Measurements from ENCODE around the gene TSEN34.
A peak's percentile ranks its signal among the peaks of the same experiment; 100 is the strongest.
"Not testable (repeated sequence)": the region's sequence is repeated elsewhere in the genome, so short reads cannot be mapped to it uniquely, and the experiment has no call there.

TSEN34 gene

GRCh38 chr19:54209811-54210494 lies 18.8 kb downstream of the TSEN34 start:
- no peak for DNase-seq

DNA sequence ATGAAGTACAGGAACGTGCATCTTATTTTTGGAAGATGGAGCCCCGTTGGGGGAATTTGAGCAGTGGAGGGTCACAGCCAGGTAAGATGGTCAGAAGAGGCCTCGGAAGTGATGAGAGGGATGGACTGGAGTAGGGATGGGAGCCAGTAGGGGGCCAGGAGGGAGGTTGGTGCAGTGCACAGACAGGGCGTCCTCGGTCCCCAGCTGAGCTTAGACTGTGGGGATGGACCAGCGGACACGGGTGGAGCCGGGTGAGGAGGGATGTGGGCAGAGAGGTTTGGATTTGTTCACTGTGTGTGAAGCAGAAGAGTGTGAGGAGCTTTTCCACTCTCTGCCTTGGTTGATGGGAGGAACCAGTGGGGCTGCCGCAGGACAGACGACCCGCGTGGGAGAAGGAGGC lies 20.1 kb downstream of the TSEN34 start:
- no peak for DNase-seq

- not testable (repeated sequence) for DNase-seq
These were observed 23.1 kb downstream of the TSEN34 start for GRCh38 chr19:54214217-54214616.

- not testable (repeated sequence) for DNase-seq
These were observed 23.6 kb downstream of the TSEN34 start for GRCh38 chr19:54214734-54215133.

GRCh38 chr19:54216869-54217268 lies 25.8 kb downstream of the TSEN34 start:
- no peak for DNase-seq

DNA sequence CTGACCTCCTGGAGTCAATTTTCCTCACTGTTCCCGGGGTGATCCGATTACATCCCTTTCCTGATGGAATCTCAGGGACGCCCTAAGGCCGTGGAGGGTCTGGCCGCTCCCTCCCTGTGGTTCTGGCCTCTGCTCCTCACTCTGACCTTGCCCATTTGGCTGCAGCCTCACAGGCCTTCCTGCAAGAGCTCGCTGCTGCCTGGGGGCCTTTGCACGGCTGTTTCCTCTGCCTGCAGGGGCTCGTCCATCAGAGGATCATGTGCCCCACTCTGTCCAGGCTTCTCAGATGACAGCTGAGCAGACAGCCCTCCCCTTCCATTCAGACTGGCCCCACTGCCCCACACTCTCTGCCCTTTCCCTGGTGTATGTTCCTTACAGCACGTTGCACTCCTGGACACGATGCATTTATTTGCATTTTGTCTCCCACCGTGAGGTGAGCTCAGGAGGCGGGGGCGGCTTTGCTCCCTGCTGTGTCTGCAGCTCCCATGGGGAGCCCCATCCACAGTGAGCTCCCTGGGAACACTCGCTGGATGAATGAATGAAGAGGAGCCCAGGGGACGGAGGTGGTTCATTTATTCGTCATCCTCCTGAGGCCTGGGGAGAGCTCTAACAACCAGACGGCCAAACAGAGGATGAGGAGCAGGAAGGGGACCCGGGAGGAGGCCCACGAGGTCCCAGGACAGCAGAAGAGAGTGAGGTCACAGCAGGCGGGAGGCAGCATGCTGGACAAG lies 26.6 kb downstream of the TSEN34 start:
- DNase-seq, result not testable (repeated sequence)

DNA sequence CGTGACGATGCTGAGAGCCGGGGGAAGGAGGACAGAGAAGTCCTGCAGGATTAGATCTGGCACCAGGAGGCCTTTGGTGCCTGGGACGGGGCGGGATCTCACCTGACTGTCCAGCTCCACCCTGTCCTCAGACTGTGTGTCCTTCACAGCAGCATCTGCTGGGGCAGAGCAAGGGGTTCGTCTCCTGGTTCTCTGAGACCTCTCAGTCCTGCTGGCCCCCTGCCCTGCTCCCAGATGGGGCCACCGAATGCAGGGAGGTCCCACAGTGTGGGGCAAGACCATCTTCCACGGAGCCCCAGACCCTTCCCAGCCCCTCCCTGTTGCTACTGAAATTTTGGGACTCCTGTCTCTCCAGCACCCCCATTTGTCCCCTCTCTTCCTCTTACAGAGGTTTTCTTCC lies 27.2 kb downstream of the TSEN34 start:
- DNase-seq, result no peak

DNA sequence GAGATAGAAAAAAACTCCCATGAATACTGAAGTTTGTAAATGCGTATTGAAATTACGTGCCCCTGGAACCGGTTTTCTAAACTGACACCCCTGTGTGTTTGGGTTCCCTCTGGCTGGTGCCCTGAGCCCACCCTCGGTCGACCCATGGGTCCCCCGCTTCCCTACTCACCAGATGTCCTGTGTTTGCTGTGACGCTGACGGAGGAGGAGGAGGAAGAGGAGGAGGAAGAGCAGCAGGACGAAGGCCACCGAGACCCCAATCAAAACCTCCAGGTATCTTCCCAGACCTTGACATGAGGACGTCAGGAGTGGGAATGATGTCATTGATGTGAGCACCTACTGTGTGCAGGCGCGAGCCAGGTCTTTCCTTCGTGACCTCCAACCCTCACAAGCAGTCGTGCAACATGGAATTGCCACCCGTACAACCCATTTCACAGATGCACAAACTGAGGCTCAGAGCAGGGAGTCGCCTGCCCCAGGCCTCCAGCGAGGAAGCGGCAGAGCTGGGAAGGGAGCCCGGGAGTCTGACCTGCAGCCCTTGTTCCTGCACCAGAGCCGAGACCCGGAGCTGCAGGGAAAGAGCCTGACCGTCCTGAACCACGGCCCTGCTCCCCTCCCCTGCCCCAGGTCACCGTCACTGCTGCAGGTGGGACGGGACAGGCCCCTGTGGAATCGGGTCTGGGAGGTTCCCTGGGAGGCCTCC lies 28.0 kb downstream of the TSEN34 start:
- DNase-seq, result no peak

DNA sequence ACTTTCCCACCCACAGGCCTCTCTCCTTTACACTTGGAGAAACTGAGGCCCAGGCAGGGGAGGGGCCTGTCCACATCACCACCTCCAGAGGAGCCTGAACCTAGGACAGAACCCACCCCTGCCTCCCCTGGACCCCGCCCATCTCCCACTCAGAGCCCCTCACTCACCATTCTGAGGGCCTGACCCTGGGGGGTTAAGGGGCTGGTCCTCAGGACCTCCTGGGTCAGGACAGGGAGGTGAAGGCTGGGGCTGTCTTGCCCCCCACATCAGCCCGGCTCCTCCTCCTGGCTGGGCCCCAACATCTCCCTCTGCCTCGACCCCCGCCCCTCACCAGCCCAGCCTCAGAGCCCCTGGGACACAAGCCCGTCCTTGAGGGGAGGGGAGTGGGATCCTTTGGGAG lies 28.6 kb downstream of the TSEN34 start:
- not testable (repeated sequence) for DNase-seq

- not testable (repeated sequence) for DNase-seq
These were observed 30.8 kb downstream of the TSEN34 start for GRCh38 chr19:54221947-54222346.

DNA sequence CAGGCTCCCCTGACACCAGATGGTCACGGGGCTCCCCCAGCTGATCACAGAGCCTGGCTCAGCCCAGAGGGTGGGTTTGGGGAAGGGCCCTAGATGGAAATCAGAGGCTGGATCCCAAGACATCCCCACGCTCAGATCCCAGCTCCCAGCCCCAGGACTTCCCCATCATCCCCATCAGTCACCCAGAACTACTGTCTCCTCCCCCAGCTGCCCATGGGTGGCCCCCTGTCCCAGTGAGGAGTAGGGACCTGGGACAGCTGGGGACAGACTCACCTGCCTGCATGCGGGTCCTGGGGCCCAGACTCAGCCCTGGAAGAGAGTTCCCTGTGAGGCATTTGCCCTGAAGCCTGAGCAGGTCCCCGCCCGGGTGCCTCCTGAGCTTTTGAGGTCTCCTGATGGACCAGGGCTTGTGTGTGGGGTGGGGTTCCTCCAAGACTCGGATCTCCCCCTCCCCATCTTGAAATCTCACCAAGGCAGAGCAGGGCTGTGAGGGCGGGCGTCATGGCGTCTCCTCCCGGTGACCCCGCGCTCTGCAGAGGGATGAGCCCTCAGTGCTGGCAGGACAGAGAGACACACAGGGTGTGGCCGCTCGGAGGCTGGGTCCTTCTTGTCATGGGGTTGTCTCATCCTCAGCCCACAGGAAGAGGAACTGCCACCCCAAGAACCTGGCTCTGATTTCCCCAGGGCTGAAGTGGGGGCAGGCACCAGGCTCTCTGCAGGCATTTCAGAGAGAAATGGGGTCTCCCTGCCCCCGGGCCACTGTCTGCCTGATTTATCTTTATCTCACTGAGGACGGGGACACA lies 31.6 kb downstream of the TSEN34 start, which contains the start of gene LILRB3:
TSS of gene LILRB3 (minus strand) at position 534 of the 803 bp plus-strand sequence. CDS start at position 503, 31 bp downstream.
- DNase-seq, result not testable (repeated sequence)

- not testable (repeated sequence) for DNase-seq
These were observed 32.3 kb downstream of the TSEN34 start for GRCh38 chr19:54223277-54223936.

GRCh38 chr19:54223937-54224281 lies 32.8 kb downstream of the TSEN34 start:
- not testable (repeated sequence) for DNase-seq

GRCh38 chr19:54224619-54225018 lies 33.5 kb downstream of the TSEN34 start:
- DNase-seq, result not testable (repeated sequence)

GRCh38 chr19:54229146-54229545 lies 38.0 kb downstream of the TSEN34 start:
- DNase-seq, result no peak

- no peak for DNase-seq
These were observed 38.9 kb downstream of the TSEN34 start for GRCh38 chr19:54230031-54230430.

DNA sequence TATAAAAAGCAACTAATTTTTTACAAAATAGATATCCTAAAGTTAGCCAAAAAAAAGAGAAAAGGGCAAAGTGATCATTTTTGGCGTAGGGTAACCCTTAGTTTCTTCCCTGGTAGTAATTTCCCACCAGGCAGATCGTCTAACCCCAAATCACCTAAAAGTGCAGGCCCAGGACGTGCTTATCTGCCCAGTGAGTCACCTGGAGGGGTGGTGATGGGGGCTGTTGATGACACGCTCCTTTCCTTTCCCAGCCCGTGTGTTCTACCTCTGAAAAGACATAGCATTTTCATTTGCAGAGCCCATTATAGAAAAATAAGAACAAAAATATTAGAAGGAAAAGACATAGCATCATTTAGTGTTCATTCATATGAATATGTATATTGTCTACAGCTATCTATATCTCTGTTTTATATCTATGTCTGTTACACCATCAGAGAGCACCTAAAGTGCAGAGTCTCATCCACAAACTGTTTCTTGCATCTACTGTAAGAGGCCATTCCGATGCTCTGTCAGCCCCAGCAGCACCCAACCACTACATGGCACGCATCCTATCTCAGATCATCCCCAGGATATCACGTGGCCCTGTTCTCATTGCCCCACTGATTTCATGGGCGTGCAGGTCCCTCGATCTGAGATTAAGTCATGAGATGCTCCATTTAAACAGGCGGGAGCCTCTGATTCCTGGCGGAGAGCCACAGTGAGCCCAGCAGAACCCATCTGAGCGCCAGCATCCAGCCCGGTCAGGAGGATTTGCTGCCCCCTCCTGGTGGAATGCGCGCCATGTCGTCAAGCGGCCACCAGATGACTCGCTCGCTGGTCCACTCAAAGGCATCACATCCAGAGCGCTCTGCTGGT lies 40.2 kb downstream of the TSEN34 start:
- peak; percentile 82 to 87 for DNase-seq

DNA sequence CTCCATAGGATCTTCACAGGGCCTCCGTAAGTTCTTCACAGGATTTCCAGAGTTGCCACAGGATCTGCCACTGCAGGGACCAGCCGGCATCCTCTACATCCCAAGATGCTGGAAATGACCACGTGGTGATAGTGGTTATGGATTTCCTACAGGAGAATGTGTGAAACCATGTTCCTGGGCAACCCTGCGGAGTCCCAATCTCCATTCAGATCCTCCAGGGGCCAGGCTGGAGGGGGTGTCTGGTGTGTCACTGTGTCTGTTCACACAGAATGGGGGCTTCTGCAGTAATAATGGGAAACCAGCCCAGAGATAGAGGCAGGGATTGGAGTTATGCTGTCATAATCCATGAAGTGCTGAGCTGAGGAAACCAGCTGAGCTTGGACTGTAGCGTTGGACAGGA lies 42.8 kb downstream of the TSEN34 start:
- no peak for DNase-seq

DNA sequence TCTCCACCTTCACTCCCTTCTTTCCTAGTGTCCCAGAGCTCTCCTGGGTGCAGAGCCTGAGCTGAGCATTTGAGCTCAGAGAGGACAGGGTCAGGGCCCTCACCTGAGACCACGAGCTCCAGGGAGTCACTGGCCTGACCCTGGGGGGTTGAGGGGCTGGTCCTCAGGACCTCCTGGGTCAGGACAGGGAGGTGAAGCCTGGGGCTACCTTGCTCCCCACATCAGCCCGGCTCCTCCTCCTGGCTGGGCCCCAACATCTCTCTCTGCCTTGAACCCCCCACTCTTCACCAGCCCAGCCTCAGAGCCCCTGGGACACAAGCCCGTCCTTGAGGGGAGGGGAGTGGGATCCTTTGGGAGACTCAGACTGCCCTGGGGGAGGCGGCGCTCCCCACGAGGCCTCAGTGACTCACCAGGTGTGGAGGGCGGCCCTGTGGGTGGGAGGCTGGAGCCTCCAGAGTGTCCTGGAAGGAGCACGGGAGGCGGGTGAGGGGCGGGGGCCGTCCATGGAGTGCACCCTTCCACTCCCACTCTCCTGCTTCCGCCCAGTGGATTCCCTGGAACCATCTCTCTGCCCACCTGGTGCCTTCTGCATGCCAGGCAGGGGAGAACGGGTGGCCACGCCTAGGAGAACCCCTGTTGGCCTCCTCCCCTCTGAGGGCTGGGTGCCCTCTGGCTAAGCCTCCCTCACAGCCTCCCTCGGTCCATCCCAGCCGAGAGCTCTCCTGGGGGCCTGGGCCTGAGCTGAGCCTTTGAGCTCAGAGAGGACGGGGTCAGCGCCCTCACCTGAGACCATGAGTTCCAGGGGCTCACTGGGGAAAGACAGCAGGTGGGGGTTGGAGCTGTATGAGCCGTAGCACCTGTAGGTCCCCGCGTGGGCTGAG lies 48.6 kb downstream of the TSEN34 start:
- not testable (repeated sequence) for DNase-seq

Measured in activated CD4-positive, alpha-beta T cell treated with anti-CD3 and anti-CD28 coated beads for 4 hours (primary cell).